Activated CD8-positive, alpha-beta T cell treated with anti-CD3 and anti-CD28 coated beads for 36 hours (primary cell): ENCODE results near the gene RABGAP1L. TPM values are rescaled to one million over a fixed set of nuclear protein-coding genes. Genes with fewer than 3 reads are reported as not detected.

ENCODE experiments used
- ATAC-seq: fragments of 200-7000 bp; cut with Tn5 transposase; one replicate; pipeline ENCODE4 v1.10.0; 2021; ENCODE audit warnings: mild to moderate bottlenecking, moderate library complexity
- CTCF ChIA-PET: fragments of 350-600 bp; sonication (Branson Sonifier 250); formaldehyde crosslinking; loops from one replicate; lab custom pipeline; 2021; ENCODE audit warnings: antibody characterized with exemption; lab: Charles Lee
- POLR2A ChIA-PET: fragments of 350-600 bp; sonication (Branson Sonifier 250); formaldehyde crosslinking; loops from one replicate; lab custom pipeline; 2021; ENCODE audit warnings: antibody characterized with exemption; lab: Charles Lee
- DNase-seq: peaks from one replicate; pipeline ENCODE4 v3.0.0-alpha.2; 2020
- H3K27ac Mint-ChIP-seq: one replicate; pipeline ENCODE4 v1.8.0; 2021; ENCODE audit warnings: mild to moderate bottlenecking, mixed read lengths
- H3K27me3 Mint-ChIP-seq: one replicate; pipeline ENCODE4 v1.8.0; 2021; ENCODE audit warnings: mixed read lengths
- H3K36me3 Mint-ChIP-seq: one replicate; pipeline ENCODE4 v1.8.0; 2021; ENCODE audit warnings: low read depth, mixed read lengths
- H3K4me1 Mint-ChIP-seq: one replicate; pipeline ENCODE4 v1.8.0; 2021; ENCODE audit warnings: low read depth, mixed read lengths
- H3K4me3 Mint-ChIP-seq: one replicate; pipeline ENCODE4 v1.8.0; 2021; ENCODE audit warnings: mild to moderate bottlenecking, moderate library complexity, mixed read lengths
- H3K9me3 Mint-ChIP-seq: one replicate; pipeline ENCODE4 v1.8.0; 2021; ENCODE audit warnings: mixed read lengths
- CTCF ChIP-seq: fragments of 200-600 bp; IDR thresholded peaks from one replicate; pipeline ENCODE4 v1.8.0; 2022; ENCODE audit warnings: antibody characterized with exemption, mild to moderate bottlenecking
- intact Hi-C: fragments of 100-400 bp; cut with micrococcal nuclease; formaldehyde crosslinking; loops from one replicate; pipeline ENCODE4 v1.10.0; 2022
- total RNA-seq, 2 experiments: library from RNA; stranded (reverse); gene quantifications; one replicate each; pipeline ENCODE4 v1.2.3, GENCODE V29; 2021

RABGAP1L gene
- total RNA-seq, 2 experiments from 2014 or later = 26.9 to 29.4 TPM

GRCh38 chr1:174939775-174940545 lies 780.6 kb downstream of the RABGAP1L start:
- no peak for TF ChIP-seq CTCF
- intact Hi-C loops = no loop called here
- H3K9me3 Mint-ChIP-seq = no peaks in the 10 kb centered on the region
- H3K4me3 Mint-ChIP-seq = no peak overlapping the region
- H3K4me1 Mint-ChIP-seq = peaks cover 11% of the 10 kb centered on the region
- no peaks in the 10 kb centered on the region for H3K27me3 Mint-ChIP-seq
- DNase-seq (no peak), ATAC-seq (no peak)
- CTCF ChIA-PET = interaction anchor here (1.8 to 2.2 kb wide), 2 partner anchors 43 to 46 kb away, joined by 6 to 7 read pairs; no protein-coding TSS in a partner anchor
- H3K36me3 Mint-ChIP-seq = peaks cover 1% of the 10 kb centered on the region
- POLR2A ChIA-PET = interaction anchor here (0.8 kb wide), 1 partner anchor 12 kb away, joined by 3 read pairs; no protein-coding TSS in a partner anchor
- no peak overlapping the region for H3K27ac Mint-ChIP-seq

- no peak overlapping the region for H3K4me3 Mint-ChIP-seq
- CTCF ChIA-PET = interaction anchor here (1.8 kb wide), 1 partner anchor 43 kb away, joined by 7 read pairs; no protein-coding TSS in a partner anchor
- no peak for DNase-seq
Observed at GRCh38 chr1:174940646-174941175, 781.4 kb downstream of the RABGAP1L start.

GRCh38 chr1:174942547-174943255 lies 783.4 kb downstream of the RABGAP1L start:
- no peak for TF ChIP-seq CTCF
- Mint-ChIP-seq H3K4me3 (no peak overlapping the region), H3K27me3 (no peaks in the 10 kb centered on the region), H3K9me3 (no peaks in the 10 kb centered on the region), H3K27ac (no peak overlapping the region), H3K36me3 (peaks cover 1% of the 10 kb centered on the region), H3K4me1 (peaks cover 11% of the 10 kb centered on the region)
- ATAC-seq (no peak), DNase-seq (no peak)
- intact Hi-C loops = no loop called here
- ChIA-PET CTCF (interaction anchor here (1.0 to 1.4 kb wide), 3 partner anchors 11 to 37 kb away, joined by 3 to 5 read pairs (median 3); no protein-coding TSS in a partner anchor), POLR2A (no interaction called here)

More at GRCh38 chr1:174940646-174941175, 781.4 kb downstream of the RABGAP1L start:
- Mint-ChIP-seq H3K27me3 (no peaks in the 10 kb centered on the region), H3K36me3 (peaks cover 1% of the 10 kb centered on the region), H3K9me3 (no peaks in the 10 kb centered on the region), H3K4me1 (peaks cover 11% of the 10 kb centered on the region), H3K27ac (no peak overlapping the region)
- no peak for TF ChIP-seq CTCF
- POLR2A ChIA-PET = interaction anchor here (0.8 kb wide), 1 partner anchor 13 kb away, joined by 3 read pairs; no protein-coding TSS in a partner anchor
- no peak for ATAC-seq
- intact Hi-C loops = no loop called here

- Mint-ChIP-seq H3K9me3 (no peaks in the 10 kb centered on the region), H3K27me3 (no peaks in the 10 kb centered on the region), H3K4me3 (no peak overlapping the region), H3K27ac (no peak overlapping the region), H3K36me3 (no peaks in the 10 kb centered on the region), H3K4me1 (peaks cover under 1% of the 10 kb centered on the region)
- no peak for TF ChIP-seq CTCF
- POLR2A ChIA-PET = no interaction called here
- CTCF ChIA-PET = no interaction called here
- no peak for DNase-seq
- intact Hi-C loops = no loop called here
- no peak for ATAC-seq
Observed at GRCh38 chr1:174946031-174946430, 786.7 kb downstream of the RABGAP1L start.
